Choroid plexus epithelial cell (primary cell): ENCODE measurements around the gene LRRC53.

Source experiments
- DNase-seq: peaks from one replicate; pipeline ENCODE4 v3.0.0-alpha.2; 2010; ENCODE audit warnings: low read depth
- H3K4me3 ChIP-seq: 2 replicates; pipeline ENCODE4 v1.5.1; 2011; ENCODE audit warnings: low read depth, mild to moderate bottlenecking, control low read depth, low read length, moderate library complexity
- TF ChIP-seq, protein P1 (sequence below): conservative IDR thresholded peaks from 2 replicates; pipeline ENCODE4 v1.5.1; 2011; ENCODE audit warnings: low read depth, mild to moderate bottlenecking, control low read depth, inconsistent platforms, low read length, moderate library complexity

LRRC53 gene

DNA sequence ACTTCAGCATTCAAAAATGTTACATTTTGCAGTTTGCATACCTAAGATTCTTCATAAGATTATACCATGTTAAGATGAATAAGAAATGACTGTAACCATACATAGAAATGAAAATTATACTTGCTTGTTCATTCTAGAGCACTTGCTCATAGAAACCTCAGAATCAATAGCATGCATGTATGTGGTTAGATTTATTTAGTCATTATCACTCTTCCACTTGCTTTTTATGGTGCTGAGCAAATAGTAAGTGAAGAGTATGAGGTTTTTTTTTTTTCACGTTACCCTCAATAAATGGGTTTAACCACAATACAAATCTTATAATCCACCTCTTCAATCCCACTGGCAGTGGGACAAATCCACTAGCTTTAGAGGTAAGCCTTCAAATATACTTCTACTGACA lies 84.7 kb downstream of the LRRC53 start:
- TF ChIP-seq, protein P1, sequence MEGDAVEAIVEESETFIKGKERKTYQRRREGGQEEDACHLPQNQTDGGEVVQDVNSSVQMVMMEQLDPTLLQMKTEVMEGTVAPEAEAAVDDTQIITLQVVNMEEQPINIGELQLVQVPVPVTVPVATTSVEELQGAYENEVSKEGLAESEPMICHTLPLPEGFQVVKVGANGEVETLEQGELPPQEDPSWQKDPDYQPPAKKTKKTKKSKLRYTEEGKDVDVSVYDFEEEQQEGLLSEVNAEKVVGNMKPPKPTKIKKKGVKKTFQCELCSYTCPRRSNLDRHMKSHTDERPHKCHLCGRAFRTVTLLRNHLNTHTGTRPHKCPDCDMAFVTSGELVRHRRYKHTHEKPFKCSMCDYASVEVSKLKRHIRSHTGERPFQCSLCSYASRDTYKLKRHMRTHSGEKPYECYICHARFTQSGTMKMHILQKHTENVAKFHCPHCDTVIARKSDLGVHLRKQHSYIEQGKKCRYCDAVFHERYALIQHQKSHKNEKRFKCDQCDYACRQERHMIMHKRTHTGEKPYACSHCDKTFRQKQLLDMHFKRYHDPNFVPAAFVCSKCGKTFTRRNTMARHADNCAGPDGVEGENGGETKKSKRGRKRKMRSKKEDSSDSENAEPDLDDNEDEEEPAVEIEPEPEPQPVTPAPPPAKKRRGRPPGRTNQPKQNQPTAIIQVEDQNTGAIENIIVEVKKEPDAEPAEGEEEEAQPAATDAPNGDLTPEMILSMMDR, result no peak
- no peak for DNase-seq
- H3K4me3 ChIP-seq, result no peak overlapping the region

DNA sequence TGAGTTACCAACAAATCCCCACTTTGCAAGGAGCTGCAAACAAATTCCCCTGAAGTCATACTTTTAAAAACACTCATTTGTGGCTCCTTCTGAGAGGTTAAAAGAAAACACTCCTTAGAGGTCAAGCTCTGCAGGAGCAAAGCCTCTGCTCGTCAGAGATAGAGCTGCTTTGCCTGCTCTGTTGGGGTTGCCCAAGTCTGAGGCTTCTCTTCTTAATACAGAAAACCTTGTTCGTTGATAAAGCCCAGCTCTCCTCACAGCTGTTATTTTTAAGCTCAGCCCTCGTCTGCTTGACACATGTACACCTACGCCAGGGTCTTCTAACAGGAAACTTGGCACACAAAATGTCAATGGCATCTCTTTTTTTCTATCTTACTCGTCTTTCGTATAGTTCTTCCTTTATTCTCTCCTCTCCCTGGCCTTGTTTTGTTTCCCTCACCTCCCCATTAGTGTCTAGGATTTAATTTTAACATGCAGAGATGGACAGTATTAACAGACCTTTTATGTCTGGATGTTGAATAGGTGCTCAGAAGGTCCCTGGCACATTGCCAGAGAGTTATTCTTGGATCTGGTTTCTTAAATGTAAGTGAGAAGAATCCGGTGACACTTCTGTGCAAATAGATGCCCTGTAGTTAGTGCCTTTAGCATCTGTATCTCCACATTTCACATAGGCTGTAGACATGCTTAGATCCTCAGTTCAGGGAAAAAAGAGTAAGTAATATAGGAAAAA lies 86.0 kb downstream of the LRRC53 start:
- H3K4me3 ChIP-seq, result no peak overlapping the region
- DNase-seq, result no peak
- TF ChIP-seq, protein P1, result no peak

DNA sequence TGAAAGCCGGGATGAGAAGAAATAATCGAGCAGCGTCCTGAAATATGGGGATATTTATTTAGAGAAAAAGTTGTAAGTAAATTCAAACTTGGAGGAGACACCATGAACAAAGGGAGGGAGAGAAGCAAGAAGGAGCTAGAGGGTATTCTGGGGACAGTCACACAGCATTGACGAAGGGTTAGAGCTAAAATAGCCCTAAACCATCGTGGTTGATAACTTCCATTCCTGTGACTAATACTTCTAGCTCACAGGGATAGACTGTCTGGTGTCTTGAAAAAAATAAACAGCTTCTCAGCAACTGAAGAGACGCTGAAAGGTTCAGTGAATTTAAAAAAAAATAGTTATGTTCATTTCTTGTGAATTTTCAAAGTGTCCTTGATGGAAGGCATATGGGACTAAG lies 86.7 kb downstream of the LRRC53 start:
- no peak for DNase-seq
- TF ChIP-seq, protein P1, result no peak
- no peak overlapping the region for H3K4me3 ChIP-seq

DNA sequence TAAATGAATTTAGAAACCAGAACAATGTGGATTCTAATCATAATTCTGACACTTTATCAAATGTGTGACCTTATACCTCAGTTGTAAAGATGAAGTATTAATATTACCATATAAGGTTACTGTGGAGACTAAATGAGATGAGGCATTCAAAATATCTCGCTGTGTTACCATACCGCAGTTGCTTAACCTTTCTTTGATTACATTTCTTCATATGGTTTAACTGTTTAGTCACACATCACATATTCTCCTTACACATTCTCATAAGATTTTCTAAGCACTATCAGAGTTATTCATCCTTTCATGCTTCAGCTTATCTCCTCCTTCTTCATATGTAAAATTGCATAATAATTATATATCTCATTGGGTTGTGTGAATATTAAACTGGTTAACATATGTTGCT lies 88.9 kb downstream of the LRRC53 start:
- no peak for DNase-seq
- TF ChIP-seq, protein P1, result no peak
- no peak overlapping the region for H3K4me3 ChIP-seq

DNA sequence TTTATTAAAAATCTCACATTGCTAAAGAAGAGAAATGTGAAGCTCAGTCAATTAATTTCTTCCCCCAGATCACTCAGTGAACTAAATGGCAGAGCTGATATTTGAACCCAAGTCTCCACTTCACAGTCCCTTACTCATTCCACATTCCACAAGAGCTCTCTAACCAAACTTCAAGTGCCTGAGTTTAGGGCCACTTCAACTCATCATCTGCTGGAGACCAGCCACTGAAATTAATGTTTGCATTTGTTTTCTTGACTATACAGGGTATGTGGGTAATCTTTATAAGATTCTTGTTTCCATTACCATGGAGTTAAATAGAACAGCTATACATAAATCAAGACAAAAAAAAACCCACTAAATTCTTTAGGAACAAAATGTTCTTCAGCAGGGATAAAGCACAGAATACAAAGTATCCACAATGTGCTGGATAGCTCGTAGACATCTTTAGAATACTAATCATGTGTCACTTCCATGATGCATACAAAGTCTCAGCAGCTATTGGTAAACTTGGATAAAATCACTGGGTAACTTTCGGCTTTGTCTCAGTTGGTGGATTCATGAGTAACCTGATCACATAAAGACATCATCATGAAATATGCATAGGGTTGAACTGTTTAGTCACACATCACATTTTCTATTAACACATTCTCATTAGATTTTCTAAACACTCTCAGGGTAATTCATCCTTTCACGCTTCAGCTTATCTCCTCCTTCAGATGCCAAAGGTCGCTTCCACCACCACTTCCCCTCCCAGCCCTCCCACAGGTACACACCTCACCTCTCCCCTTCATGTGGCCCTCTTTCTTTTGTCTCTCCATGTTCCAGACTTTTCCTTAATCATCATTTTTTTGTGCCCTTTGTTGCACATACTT lies 89.8 kb downstream of the LRRC53 start:
- H3K4me3 ChIP-seq, result no peak overlapping the region
- no peak for DNase-seq
- TF ChIP-seq, protein P1, result no peak

DNA sequence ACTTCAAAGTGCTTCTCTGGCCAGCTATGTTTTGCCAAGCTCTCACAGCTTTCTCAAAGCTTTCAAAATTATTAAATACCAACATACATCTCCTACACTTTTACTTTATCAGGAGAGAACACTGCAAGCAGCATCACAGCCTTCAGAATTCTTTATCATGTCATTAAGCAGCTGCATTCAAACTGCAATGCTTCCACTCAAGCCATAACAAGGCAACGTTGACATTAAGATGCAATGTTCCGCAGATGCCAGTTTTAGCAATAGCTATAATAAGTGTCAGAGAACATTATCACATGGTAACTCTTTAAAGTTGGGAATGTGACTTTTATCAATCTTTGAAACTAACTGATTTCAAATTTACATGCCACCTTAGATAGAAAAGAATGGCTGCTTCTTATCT lies 91.9 kb downstream of the LRRC53 start:
- H3K4me3 ChIP-seq, result no peak overlapping the region
- TF ChIP-seq, protein P1, result no peak
- DNase-seq, result no peak
